ENCODE measurements around the gene EVC. TPM values are rescaled to one million over a fixed set of nuclear protein-coding genes. Genes with fewer than 3 reads are reported as not detected.
A peak's percentile ranks its signal among the peaks of the same experiment; 100 is the strongest.

Gene EVC
- total RNA-seq, result 1 to 10 TPM in 1 of 2 experiments, under 1 TPM in 1; 0.69 to 1.3 TPM

DNA sequence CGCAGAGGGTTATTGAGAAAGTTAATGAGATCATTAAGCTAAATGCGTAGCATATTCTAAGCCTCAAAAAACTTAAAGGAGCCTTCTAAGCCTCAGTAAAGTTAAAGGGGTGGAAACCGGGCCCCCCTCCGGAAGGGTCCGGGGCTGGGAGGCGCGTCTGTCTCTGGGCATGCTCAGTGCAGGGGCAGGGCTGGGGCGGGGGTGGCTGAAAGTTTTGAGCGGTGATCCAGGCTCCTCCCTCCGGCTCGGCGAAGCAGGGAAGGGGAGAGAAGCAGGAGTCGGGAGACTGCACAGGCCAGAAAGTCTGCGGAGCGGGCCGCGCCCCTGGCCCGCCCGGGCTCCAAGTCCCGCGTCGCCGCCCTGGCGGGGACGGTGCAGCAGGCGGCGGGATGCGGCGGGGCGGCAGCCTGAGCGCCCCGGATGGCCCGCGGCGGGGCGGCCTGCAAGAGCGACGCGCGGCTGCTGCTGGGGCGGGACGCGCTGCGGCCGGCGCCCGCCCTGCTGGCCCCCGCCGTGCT, at the start of gene EVC:
EVC (plus strand) TSS at position 241 of the 518 bp plus-strand sequence; CDS start at position 421, 180 bp downstream.
- Mint-ChIP-seq H3K4me1 (peaks cover 5% of the 10 kb centered on the region), H3K4me3 (peak within 1 kb of the TSS; percentile 63), H3K27ac (peak within 1 kb of the TSS; percentile 32), H3K27me3 (peaks cover 46% of the 10 kb centered on the region), H3K36me3 (ENCODE audit: low read depth) (no peaks in the 10 kb centered on the region), H3K9me3 (peaks cover 14% of the 10 kb centered on the region)
- DNase-seq, result no peak
- ChIA-PET CTCF (no interaction called here), POLR2A (no interaction called here)

DNA sequence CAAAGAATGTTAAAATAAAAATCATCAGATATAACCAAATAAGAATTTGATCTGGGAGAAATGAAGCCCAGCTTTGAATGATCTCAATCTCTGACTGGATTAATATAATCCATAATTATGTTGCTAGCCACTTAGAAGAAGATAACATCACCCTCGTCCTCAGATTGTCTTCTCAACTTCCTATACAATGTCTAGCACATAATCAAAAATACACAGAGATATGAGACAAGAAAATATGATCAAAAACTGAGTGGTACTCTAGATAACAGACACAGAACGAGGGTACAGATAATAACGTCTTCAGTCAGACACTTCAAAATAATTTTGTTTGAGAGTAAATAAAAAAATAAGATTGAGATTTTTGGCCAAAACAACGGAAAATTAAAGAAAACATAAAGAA, 49.8 kb upstream of the EVC start:
- DNase-seq, result no peak
- Mint-ChIP-seq H3K27me3 (no peaks in the 10 kb centered on the region), H3K36me3 (ENCODE audit: low read depth) (no peaks in the 10 kb centered on the region), H3K9me3 (peaks cover 7% of the 10 kb centered on the region), H3K27ac (no peak overlapping the region), H3K4me1 (no peaks in the 10 kb centered on the region), H3K4me3 (no peak overlapping the region)
- POLR2A ChIA-PET, result no interaction called here
- CTCF ChIA-PET, result no interaction called here

DNA sequence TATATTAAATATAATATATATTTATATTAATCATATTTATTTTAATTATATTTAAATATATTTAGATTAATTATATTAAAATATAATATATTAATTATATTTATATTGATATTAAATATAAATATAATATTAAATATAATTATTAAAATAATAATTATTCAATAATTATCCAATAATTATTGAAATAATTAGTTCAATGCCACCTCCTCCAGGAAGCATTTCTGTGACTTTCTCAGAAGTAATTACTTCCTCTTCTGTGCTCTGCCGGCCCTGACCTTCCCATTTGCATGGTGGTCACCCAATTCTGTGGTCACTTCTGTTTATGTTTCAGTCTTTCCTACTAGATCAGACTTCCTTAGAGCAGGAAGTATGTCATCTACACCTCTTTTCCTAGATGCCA, 48.4 kb upstream of the EVC start:
- H3K27me3 Mint-ChIP-seq, result no peaks in the 10 kb centered on the region
- ChIA-PET CTCF (no interaction called here), POLR2A (no interaction called here)

DNA sequence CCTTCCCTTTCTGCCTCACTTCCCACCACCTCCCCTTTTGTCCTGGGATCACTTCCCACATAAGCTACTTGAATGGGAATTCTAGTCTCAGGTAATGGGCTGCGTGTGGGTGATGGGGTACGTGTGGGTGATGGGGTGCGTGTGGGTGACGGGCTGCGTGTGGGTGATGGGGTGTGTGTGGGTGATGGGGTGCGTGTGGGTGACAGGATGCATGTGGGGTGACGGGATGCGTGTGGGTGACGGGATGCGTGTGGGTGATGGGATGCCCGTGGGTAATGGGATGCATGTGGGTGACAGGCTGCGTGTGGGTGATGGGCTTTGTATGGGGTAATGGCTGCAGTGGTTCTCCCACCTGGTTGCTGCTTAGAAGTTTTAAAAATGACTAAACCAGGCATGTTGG, 46.2 kb upstream of the EVC start:
- no peak for DNase-seq
- Mint-ChIP-seq H3K36me3 (ENCODE audit: low read depth) (no peaks in the 10 kb centered on the region), H3K4me1 (no peaks in the 10 kb centered on the region), H3K4me3 (no peak overlapping the region), H3K27me3 (no peaks in the 10 kb centered on the region), H3K9me3 (peaks cover 7% of the 10 kb centered on the region), H3K27ac (no peak overlapping the region)
- CTCF ChIA-PET, result no interaction called here
- POLR2A ChIA-PET, result no interaction called here

More for the DNA sequence above, 48.4 kb upstream of the EVC start:
- Mint-ChIP-seq H3K36me3 (ENCODE audit: low read depth) (no peaks in the 10 kb centered on the region), H3K4me1 (no peaks in the 10 kb centered on the region), H3K4me3 (no peak overlapping the region), H3K9me3 (peaks cover 7% of the 10 kb centered on the region), H3K27ac (no peak overlapping the region)
- no peak for DNase-seq

DNA sequence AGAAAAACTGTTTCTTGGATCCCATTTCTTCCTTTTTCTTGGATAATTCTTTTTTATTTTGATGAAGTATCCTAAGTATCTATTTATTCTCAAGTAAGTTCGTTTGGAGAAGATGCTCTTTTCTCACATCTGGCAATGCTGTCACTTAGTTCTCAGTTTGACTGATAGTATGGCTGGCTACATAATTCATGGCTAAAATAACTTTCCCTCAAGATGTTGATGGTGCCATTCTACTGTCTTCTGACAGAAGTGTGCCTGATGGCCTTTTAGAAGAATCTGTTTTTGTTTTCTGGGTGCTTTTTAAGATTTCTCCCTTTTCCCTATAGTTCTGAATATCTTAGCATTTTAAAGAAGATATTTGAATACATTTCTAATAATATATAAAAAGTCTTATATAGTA, 44.3 kb upstream of the EVC start:
- H3K36me3 Mint-ChIP-seq (ENCODE audit: low read depth), result no peaks in the 10 kb centered on the region
- DNase-seq, result no peak
- ChIA-PET CTCF (no interaction called here), POLR2A (no interaction called here)
- H3K9me3 Mint-ChIP-seq, result peaks cover 7% of the 10 kb centered on the region
- H3K4me1 Mint-ChIP-seq, result no peaks in the 10 kb centered on the region
- no peak overlapping the region for H3K4me3 Mint-ChIP-seq
- H3K27me3 Mint-ChIP-seq, result no peaks in the 10 kb centered on the region
- no peak overlapping the region for H3K27ac Mint-ChIP-seq

DNA sequence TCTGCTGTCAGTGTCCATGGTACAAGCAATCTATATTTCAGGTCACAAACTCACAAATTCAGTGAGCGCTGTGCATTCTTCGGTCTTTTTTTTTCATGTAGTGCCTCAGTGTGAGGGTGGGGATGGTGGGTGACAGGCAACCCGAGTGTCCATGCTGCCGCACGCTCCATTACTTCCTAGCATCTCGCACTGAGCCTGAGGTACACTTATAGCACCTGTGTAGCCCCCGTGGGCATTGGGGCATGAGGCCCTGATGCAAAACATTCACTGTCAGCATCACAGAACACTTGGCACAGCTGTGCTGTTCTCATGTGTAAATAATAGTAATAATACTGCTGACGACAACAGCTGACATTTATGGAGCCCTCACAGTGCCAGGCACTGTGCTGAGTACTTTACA, 34.2 kb upstream of the EVC start:
- Mint-ChIP-seq H3K27me3 (no peaks in the 10 kb centered on the region), H3K4me1 (no peaks in the 10 kb centered on the region), H3K4me3 (no peak overlapping the region), H3K36me3 (ENCODE audit: low read depth) (no peaks in the 10 kb centered on the region), H3K27ac (no peak overlapping the region), H3K9me3 (no peaks in the 10 kb centered on the region)
- CTCF ChIA-PET, result no interaction called here
- POLR2A ChIA-PET, result no interaction called here
- no peak for DNase-seq

DNA sequence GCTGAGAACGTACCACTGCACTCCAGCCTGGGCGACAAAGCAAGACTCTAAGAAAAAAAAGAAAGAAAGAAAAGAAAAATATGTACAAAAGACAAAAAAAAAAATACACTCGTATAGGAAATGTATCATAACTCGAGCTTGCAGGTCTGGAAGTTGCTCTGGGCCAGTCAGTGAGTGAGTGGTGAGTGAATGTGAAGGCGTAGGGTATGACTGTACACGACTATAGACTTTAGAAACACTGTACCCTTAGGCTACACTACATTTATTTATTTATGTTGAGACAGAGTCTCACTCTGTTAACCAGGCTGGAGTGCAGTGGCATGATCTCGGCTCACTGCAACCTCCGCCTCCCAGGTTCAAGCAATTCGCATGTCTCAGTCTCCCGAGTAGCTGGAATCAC, 32.0 kb upstream of the EVC start:
- ChIA-PET POLR2A (no interaction called here), CTCF (no interaction called here)
- Mint-ChIP-seq H3K9me3 (no peaks in the 10 kb centered on the region), H3K27ac (no peak overlapping the region), H3K27me3 (no peaks in the 10 kb centered on the region), H3K36me3 (ENCODE audit: low read depth) (no peaks in the 10 kb centered on the region), H3K4me3 (no peak overlapping the region), H3K4me1 (no peaks in the 10 kb centered on the region)
- DNase-seq, result no peak

DNA sequence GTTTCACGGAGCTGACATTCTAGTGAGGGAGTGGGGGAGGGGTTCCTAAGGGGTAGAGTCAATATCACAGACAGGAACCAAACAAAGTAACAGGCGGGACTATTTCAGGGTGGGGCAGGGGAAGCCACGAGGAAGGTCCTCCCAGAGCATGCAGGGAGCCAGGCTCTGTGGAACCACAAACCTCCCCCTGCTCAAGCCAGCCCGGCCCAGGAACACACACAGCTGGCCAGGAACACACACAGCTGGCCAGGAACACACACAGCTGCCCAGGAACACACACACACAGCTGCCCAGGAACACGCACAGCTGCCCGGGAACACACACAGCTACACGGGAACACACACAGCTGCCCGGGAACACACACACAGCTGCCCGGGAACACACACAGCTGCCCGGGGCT, 27.4 kb upstream of the EVC start:
- H3K27ac Mint-ChIP-seq, result no peak overlapping the region
- H3K27me3 Mint-ChIP-seq, result no peaks in the 10 kb centered on the region
- ChIA-PET CTCF (no interaction called here), POLR2A (no interaction called here)
- H3K36me3 Mint-ChIP-seq (ENCODE audit: low read depth), result no peaks in the 10 kb centered on the region
- H3K4me1 Mint-ChIP-seq, result no peaks in the 10 kb centered on the region
- no peak for DNase-seq
- no peak overlapping the region for H3K4me3 Mint-ChIP-seq
- H3K9me3 Mint-ChIP-seq, result no peaks in the 10 kb centered on the region

DNA sequence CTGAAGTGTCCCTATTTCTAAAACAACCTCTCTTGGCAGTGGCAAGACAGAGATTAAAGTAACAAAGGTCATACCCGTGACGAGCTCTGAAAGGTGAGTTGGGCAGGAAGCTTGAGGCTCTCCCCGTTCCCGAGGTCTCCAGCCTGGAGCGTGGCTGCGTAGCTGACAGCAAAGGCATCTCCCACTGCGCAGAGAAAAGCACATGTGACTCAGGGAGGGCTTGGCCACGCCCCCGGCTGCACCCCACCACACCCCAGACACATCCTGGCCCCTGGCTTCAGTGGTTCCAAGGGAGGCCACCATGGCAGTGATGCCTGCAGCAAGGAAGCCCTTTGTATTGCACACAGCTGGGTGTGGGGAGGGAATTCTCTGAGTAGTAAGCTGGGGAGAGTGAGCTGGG, 25.7 kb upstream of the EVC start:
- H3K27me3 Mint-ChIP-seq, result no peaks in the 10 kb centered on the region
- CTCF ChIA-PET, result no interaction called here
- H3K9me3 Mint-ChIP-seq, result no peaks in the 10 kb centered on the region
- H3K36me3 Mint-ChIP-seq (ENCODE audit: low read depth), result no peaks in the 10 kb centered on the region
- no peak overlapping the region for H3K27ac Mint-ChIP-seq
- H3K4me3 Mint-ChIP-seq, result no peak overlapping the region
- no peak for DNase-seq
- H3K4me1 Mint-ChIP-seq, result no peaks in the 10 kb centered on the region
- POLR2A ChIA-PET, result no interaction called here

DNA sequence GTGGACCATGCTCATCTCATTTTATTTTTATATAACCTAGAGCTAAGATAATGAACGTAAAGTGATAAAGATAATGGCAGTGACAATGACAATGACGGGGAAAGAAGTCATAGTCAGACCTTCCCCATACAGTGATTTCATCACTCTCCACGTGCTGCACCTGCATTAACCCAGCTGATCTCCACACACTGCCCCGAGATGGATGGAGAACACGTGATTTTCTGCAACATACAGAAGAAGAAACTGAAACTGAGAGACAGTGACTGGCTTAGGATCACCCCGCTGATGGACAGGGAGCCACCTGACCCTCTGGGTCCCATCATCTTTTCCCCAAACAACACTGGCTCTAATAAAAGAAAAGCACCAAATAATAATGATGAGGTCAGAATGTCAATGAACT, 24.7 kb upstream of the EVC start:
- CTCF ChIA-PET, result no interaction called here
- H3K9me3 Mint-ChIP-seq, result no peaks in the 10 kb centered on the region
- POLR2A ChIA-PET, result no interaction called here
- no peak overlapping the region for H3K27ac Mint-ChIP-seq
- no peaks in the 10 kb centered on the region for H3K4me1 Mint-ChIP-seq
- H3K27me3 Mint-ChIP-seq, result no peaks in the 10 kb centered on the region
- H3K4me3 Mint-ChIP-seq, result no peak overlapping the region
- no peak for DNase-seq
- no peaks in the 10 kb centered on the region for H3K36me3 Mint-ChIP-seq (ENCODE audit: low read depth)

DNA sequence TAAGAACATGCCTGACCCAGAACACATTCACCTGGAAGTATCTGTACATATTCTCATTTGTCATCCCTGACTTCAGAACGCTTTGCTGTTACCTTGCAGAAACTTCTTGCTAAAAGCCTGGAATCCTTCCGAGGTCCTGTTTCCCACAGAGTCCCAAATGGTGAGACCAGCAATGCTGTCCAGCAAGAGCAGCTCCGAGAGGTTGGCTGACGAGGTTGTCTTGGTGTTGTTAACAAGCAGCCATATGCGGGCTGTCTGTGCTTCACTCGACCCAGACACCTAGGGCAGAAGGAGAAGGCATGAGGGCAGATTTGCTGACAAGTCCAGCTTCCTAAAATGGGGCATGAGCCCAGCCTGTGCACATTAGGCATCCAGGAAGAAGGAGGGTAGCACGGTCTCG, 21.9 kb upstream of the EVC start:
- H3K9me3 Mint-ChIP-seq, result no peaks in the 10 kb centered on the region
- no peak overlapping the region for H3K27ac Mint-ChIP-seq
- CTCF ChIA-PET, result no interaction called here
- H3K4me1 Mint-ChIP-seq, result no peaks in the 10 kb centered on the region
- H3K27me3 Mint-ChIP-seq, result no peaks in the 10 kb centered on the region
- DNase-seq, result no peak
- POLR2A ChIA-PET, result no interaction called here
- H3K4me3 Mint-ChIP-seq, result no peak overlapping the region
- H3K36me3 Mint-ChIP-seq (ENCODE audit: low read depth), result no peaks in the 10 kb centered on the region

DNA sequence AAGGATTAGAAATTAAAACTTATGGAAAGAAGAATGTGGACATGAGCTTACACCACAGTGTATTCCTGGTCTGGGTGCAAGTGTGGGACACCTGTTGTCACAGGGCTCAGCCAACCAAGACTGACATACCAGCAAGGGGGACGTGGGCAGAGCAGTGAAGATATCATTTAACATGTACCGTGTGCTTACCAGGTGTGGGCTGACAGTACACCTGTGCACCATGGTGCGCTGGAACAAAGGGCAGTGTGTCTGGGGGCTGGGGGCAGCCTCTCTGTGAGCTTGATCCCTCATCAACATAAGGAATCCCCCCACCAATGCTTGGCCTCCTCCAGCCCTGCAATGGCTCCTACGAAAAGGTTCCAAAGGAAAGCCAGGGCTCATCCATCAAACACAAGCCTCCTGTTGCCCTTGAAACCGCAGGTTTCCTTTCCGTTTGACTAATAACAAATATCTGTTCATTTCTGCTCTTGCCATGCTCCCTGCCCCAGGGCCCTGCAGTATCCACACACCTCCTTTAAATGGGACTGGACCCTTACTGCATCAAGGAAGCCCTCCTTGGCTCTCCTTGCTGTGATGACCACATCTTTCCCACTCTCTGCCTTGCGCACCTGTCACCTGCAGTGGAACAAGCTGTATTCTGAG, 19.4 kb upstream of the EVC start:
- no peak for DNase-seq
- H3K4me1 Mint-ChIP-seq, result no peaks in the 10 kb centered on the region
- ChIA-PET CTCF (no interaction called here), POLR2A (no interaction called here)
- H3K27ac Mint-ChIP-seq, result no peak overlapping the region
- H3K27me3 Mint-ChIP-seq, result no peaks in the 10 kb centered on the region
- no peaks in the 10 kb centered on the region for H3K36me3 Mint-ChIP-seq (ENCODE audit: low read depth)
- H3K4me3 Mint-ChIP-seq, result no peak overlapping the region
- no peaks in the 10 kb centered on the region for H3K9me3 Mint-ChIP-seq

DNA sequence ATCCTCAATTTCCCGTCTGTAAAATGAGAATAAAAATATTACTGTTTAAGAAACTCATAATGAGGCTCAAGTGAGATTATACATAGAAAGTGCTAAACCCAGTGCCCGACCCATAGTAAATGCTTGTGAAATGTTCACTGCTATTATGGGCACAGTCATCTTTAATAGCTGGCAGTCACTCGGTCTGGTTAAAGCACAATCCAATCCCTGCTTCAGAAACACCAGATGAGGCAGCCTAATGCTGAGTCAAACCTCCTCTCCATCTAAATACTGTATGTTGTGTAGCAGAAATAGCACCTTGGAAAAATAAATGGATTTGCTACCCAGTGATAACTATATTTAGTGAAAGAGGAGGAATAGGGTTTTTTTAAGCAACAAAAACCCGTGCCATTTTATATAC, 17.1 kb upstream of the EVC start:
- no peaks in the 10 kb centered on the region for H3K36me3 Mint-ChIP-seq (ENCODE audit: low read depth)
- H3K4me1 Mint-ChIP-seq, result no peaks in the 10 kb centered on the region
- POLR2A ChIA-PET, result no interaction called here
- no peak for DNase-seq
- no peaks in the 10 kb centered on the region for H3K9me3 Mint-ChIP-seq
- CTCF ChIA-PET, result no interaction called here
- H3K4me3 Mint-ChIP-seq, result no peak overlapping the region
- H3K27me3 Mint-ChIP-seq, result no peaks in the 10 kb centered on the region
- H3K27ac Mint-ChIP-seq, result no peak overlapping the region

DNA sequence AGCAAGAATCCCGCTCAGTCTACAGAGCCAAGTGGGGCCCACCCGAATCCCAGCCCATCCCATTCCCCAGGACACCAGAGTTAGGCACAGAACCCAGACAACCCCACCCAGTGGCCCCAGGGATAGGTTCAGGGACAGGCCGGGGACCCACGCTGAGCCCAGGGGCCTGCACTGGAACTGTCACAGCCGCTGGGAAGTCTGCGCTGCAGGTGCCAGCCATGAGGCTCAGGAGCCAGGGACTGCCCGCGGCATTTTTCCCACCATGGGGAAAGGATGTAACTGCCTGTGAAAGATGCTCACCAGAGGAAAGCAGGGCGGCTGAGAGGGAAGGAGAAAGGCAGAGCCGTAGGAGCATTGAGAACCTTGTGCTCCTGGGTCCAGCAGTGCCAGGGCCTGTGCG, 14.7 kb upstream of the EVC start:
- Mint-ChIP-seq H3K27ac (no peak overlapping the region), H3K4me1 (no peaks in the 10 kb centered on the region), H3K4me3 (no peak overlapping the region), H3K36me3 (ENCODE audit: low read depth) (no peaks in the 10 kb centered on the region), H3K9me3 (no peaks in the 10 kb centered on the region), H3K27me3 (no peaks in the 10 kb centered on the region)
- CTCF ChIA-PET, result no interaction called here
- DNase-seq, result no peak
- POLR2A ChIA-PET, result no interaction called here

Data from activated CD4-positive, alpha-beta T cell treated with anti-CD3 and anti-CD28 coated beads, Interleukin-2, amount 10 ng/mL, durations not matched to agents 7 days and 5 days (primary cell).